ENCODE data around the gene BUD13. TPM values are rescaled to one million over a fixed set of nuclear protein-coding genes. Genes with fewer than 3 reads are reported as not detected.
A peak's percentile ranks its signal among the peaks of the same experiment; 100 is the strongest.

BUD13 gene
- total RNA-seq, 3 donors from 2014 or later, result 9.9 to 19.8 (median 15.1) TPM

- peaks cover 0 to 5% of the 10 kb centered on the region in 2 donors for H3K27me3 ChIP-seq
- intact Hi-C loops (cut with DNase I; ENCODE audit: low total_unique reads), result no loop called here
- H3K36me3 ChIP-seq, result no peaks in the 10 kb centered on the region
- TF ChIP-seq CTCF (IDR thresholded peaks at IDR 0.05) (no peak), POLR2AphosphoS5 (IDR thresholded peaks at IDR 0.05) (no peak), POLR2A (IDR thresholded peaks at IDR 0.05) (no peak)
- H3K27ac ChIP-seq, result no peak overlapping the region
- DNase-seq (ENCODE audit: low spot score in 2 of 2), result no peak
- H3K4me1 ChIP-seq, result no peaks in the 10 kb centered on the region
- H3K4me3 ChIP-seq, result no peak overlapping the region
- H3K9me3 ChIP-seq, result no peaks in the 10 kb centered on the region
These were observed 57.4 kb downstream of the BUD13 start for GRCh38 chr11:116715383-116715782.

DNA sequence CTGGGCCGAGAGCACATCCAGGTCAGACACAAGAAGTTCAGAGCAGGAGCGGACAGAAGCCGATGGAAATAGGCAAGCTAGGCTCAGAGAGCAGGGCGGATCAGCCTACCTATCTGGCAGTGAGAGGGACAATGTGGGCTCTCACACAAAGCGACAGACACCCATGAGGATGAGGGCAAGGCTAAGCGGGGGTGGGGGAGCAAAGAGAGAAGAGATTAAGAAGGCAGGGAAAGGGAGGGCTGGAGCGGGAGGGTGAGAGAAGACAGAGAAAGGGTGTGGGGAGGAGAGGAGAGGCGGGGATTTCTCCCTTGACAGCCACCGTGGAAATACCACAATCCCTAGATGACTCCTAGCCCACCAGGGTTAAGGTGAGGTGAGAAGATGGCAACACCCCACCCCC is 57.9 kb downstream of the BUD13 start:
- intact Hi-C loops (cut with DNase I; ENCODE audit: low total_unique reads), result no loop called here
- Histone ChIP-seq H3K4me1 (no peaks in the 10 kb centered on the region), H3K36me3 (no peaks in the 10 kb centered on the region), H3K27me3 (peaks cover 0 to 5% of the 10 kb centered on the region in 2 donors), H3K4me3 (no peak overlapping the region), H3K9me3 (no peaks in the 10 kb centered on the region), H3K27ac (no peak overlapping the region)
- no peak for DNase-seq (ENCODE audit: low spot score in 2 of 2)
- TF ChIP-seq POLR2A (IDR thresholded peaks at IDR 0.05) (no peak), POLR2AphosphoS5 (IDR thresholded peaks at IDR 0.05) (peak in 1 of 3 donors; percentile 15), CTCF (IDR thresholded peaks at IDR 0.05) (no peak)

GRCh38 chr11:116712428-116712827 is 60.4 kb downstream of the BUD13 start:
- Histone ChIP-seq H3K4me1 (no peaks in the 10 kb centered on the region), H3K4me3 (no peak overlapping the region), H3K36me3 (no peaks in the 10 kb centered on the region), H3K27ac (no peak overlapping the region), H3K27me3 (peaks cover 0 to 10% of the 10 kb centered on the region in 2 donors), H3K9me3 (no peaks in the 10 kb centered on the region)
- DNase-seq (ENCODE audit: low spot score in 2 of 2), result no peak
- TF ChIP-seq CTCF (IDR thresholded peaks at IDR 0.05) (no peak), POLR2AphosphoS5 (IDR thresholded peaks at IDR 0.05) (no peak), POLR2A (IDR thresholded peaks at IDR 0.05) (no peak)
- intact Hi-C loops (cut with DNase I; ENCODE audit: low total_unique reads), result no loop called here

DNA sequence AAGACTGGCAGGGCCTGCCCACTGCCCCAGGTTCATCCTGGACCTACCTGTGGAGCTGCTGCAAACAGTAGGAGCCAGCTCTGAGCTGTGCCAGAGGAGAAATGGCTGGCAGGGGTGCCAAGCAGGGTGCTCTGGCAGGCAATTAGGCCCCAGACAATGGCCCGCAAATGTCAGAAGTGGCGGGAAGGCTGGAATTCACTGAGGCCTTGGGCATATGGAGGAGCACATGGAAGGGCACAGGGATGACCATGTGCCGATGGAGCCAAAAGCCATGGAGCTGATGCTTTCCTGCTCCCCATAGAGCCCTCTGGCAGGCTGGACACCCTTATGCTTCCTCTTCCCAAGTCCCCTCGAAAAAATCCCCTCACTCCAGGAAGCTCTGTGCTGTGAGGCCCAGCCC is 62.0 kb downstream of the BUD13 start:
- H3K27me3 ChIP-seq, result peaks cover 0 to 10% of the 10 kb centered on the region in 2 donors
- no peaks in the 10 kb centered on the region for H3K4me1 ChIP-seq
- no peaks in the 10 kb centered on the region for H3K9me3 ChIP-seq
- no peaks in the 10 kb centered on the region for H3K36me3 ChIP-seq
- TF ChIP-seq POLR2AphosphoS5 (IDR thresholded peaks at IDR 0.05) (no peak), CTCF (IDR thresholded peaks at IDR 0.05) (no peak), POLR2A (IDR thresholded peaks at IDR 0.05) (no peak)
- H3K4me3 ChIP-seq, result no peak overlapping the region
- intact Hi-C loops (cut with DNase I; ENCODE audit: low total_unique reads), result no loop called here
- DNase-seq (ENCODE audit: low spot score in 2 of 2), result no peak
- no peak overlapping the region for H3K27ac ChIP-seq

DNA sequence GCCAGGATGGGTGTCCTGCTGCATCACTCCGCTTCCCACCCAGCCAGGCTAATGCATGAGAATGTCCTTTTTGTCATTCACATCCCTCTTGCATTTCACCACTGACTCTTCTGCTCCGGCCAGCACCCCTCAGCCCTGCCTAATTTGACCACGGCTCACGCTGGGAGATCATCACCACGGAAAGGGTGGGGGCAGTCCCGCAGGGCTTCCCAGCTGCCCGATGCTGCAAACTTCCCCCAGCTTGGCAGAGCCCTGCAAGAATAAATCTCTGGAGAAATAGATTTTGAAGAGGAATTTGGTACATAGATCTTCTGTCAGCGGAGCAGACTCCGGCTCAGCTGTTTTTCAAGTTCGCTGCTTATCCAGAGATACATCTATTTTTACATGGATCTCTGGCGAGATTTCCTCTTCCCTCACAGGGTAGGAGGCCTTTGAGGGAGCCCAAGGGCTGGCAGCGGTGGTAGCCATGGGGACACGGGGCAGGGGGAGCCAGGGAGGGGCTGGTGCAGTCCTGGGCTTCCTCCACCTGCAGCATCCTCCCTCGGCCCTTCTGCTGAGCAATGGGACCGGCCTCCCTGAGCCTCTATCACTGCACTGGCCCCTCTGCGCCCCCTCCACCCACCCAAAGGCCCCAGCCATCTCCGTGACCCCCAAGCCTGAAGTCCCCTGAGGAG is 62.6 kb downstream of the BUD13 start:
- DNase-seq (ENCODE audit: low spot score in 2 of 2), result no peak
- H3K4me1 ChIP-seq, result no peaks in the 10 kb centered on the region
- H3K4me3 ChIP-seq, result no peak overlapping the region
- H3K36me3 ChIP-seq, result no peaks in the 10 kb centered on the region
- no peak for TF ChIP-seq POLR2A (IDR thresholded peaks at IDR 0.05)
- TF ChIP-seq CTCF (IDR thresholded peaks at IDR 0.05), result no peak
- TF ChIP-seq POLR2AphosphoS5 (IDR thresholded peaks at IDR 0.05), result no peak
- H3K27ac ChIP-seq, result no peak overlapping the region
- peaks cover 0 to 10% of the 10 kb centered on the region in 2 donors for H3K27me3 ChIP-seq
- intact Hi-C loops (cut with DNase I; ENCODE audit: low total_unique reads), result no loop called here
- H3K9me3 ChIP-seq, result no peaks in the 10 kb centered on the region

Data from breast epithelium (tissue), 4 donors.